ENCODE measurements around the gene RAB40B.
A peak's percentile ranks its signal among the peaks of the same experiment; 100 is the strongest.

The RAB40B gene

DNA sequence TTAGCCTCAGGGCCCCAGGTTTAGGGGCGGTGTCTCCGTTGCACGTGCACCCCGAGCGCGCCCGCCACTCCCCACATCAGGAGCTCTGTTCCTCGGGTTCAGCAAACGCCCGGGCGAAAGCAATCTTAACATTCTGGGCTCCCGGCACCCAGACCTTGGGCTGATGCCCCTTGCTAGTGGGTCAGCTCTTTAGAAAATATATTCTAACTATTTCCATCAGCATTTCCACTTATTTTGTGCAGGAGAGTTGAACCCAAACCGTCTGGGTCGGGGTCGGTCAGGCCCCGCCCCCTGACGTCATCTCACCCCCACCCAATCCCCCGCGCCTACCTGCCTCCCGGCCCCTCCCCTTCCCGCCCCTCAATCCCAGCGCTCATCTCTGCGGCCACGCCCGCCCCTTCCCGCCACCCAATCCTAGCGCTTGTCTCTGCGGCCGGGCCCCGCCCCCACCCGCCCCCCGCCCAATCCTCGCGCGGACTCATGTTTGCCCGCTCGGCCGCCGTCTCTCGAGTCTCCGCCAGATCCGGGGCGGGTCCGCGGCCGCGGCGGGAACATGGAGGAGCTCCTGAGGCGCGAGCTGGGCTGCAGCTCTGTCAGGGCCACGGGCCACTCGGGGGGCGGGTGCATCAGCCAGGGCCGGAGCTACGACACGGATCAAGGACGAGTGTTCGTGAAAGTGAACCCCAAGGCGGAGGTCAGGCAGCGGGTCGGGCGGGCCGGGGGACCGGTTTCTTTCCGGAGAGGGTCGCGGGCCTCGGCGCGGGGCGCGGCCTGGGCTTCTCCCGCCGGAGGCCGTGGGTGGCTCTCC, 17.9 kb upstream of the RAB40B start, which contains the start of gene FN3KRP:
FN3KRP (plus strand) TSS at position 504 of the 808 bp plus-strand sequence; CDS start at position 554, 50 bp downstream.
- H4K20me1 ChIP-seq (ENCODE audit: insufficient read depth, low read length), result peaks cover 15% of the 10 kb centered on the region
- H3K4me1 ChIP-seq (ENCODE audit: insufficient read depth, low read length), result peaks cover 27% of the 10 kb centered on the region
- peak within 1 kb of the TSS; percentile 89 to 100 for H3K4me3 ChIP-seq (ENCODE audit: low read depth in 1 of 2, low read length in 2 of 2)
- no peaks in the 10 kb centered on the region for H3K9me3 ChIP-seq (ENCODE audit: insufficient read depth, low read length, severe bottlenecking)
- H3K27ac ChIP-seq (ENCODE audit: low read length), result peak within 1 kb of the TSS; percentile 80
- H3K27me3 ChIP-seq (ENCODE audit: insufficient read depth, low read length, poor library complexity), result no peaks in the 10 kb centered on the region
- ATAC-seq (ENCODE audit: insufficient read depth, low read depth) (peak; percentile 90), DNase-seq (peak; percentile 96)
- peak within 1 kb of the TSS; percentile 94 for H2AFZ ChIP-seq (ENCODE audit: low read depth, low read length)
- peak within 1 kb of the TSS; percentile 76 for H3K9ac ChIP-seq (ENCODE audit: low read depth, low read length)
- peaks cover 18% of the 10 kb centered on the region for H3K79me2 ChIP-seq (ENCODE audit: insufficient read depth, low read length)
- H3K4me2 ChIP-seq (ENCODE audit: insufficient read depth, low read length), result peak within 1 kb of the TSS; percentile 96
- H3K36me3 ChIP-seq (ENCODE audit: insufficient read depth, low read length), result peaks cover 33% of the 10 kb centered on the region
- TF ChIP-seq, protein P1, sequence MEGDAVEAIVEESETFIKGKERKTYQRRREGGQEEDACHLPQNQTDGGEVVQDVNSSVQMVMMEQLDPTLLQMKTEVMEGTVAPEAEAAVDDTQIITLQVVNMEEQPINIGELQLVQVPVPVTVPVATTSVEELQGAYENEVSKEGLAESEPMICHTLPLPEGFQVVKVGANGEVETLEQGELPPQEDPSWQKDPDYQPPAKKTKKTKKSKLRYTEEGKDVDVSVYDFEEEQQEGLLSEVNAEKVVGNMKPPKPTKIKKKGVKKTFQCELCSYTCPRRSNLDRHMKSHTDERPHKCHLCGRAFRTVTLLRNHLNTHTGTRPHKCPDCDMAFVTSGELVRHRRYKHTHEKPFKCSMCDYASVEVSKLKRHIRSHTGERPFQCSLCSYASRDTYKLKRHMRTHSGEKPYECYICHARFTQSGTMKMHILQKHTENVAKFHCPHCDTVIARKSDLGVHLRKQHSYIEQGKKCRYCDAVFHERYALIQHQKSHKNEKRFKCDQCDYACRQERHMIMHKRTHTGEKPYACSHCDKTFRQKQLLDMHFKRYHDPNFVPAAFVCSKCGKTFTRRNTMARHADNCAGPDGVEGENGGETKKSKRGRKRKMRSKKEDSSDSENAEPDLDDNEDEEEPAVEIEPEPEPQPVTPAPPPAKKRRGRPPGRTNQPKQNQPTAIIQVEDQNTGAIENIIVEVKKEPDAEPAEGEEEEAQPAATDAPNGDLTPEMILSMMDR (IDR thresholded peaks at IDR 0.05; ENCODE audit: borderline replicate concordance, extremely low read depth, low read length, poor library complexity, severe bottlenecking), result no peak
- TF ChIP-seq EZH2 (IDR thresholded peaks at IDR 0.05; ENCODE audit: borderline replicate concordance, low read depth, low read length, severe bottlenecking), result no peak

GRCh38 chr17:82713071-82713723, 14.7 kb upstream of the RAB40B start:
- Histone ChIP-seq H3K9me3 (ENCODE audit: insufficient read depth, low read length, severe bottlenecking) (no peaks in the 10 kb centered on the region), H3K36me3 (ENCODE audit: insufficient read depth, low read length) (peaks cover 6% of the 10 kb centered on the region), H3K4me2 (ENCODE audit: insufficient read depth, low read length) (no peak overlapping the region), H3K27ac (ENCODE audit: low read length) (no peak overlapping the region), H3K9ac (ENCODE audit: low read depth, low read length) (no peak overlapping the region), H4K20me1 (ENCODE audit: insufficient read depth, low read length) (peaks cover 11% of the 10 kb centered on the region), H3K27me3 (ENCODE audit: insufficient read depth, low read length, poor library complexity) (no peaks in the 10 kb centered on the region), H3K4me3 (ENCODE audit: low read depth in 1 of 2, low read length in 2 of 2) (no peak overlapping the region), H3K79me2 (ENCODE audit: insufficient read depth, low read length) (peaks cover 14% of the 10 kb centered on the region), H3K4me1 (ENCODE audit: insufficient read depth, low read length) (peaks cover 20% of the 10 kb centered on the region), H2AFZ (ENCODE audit: low read depth, low read length) (no peak overlapping the region)
- TF ChIP-seq EZH2 (IDR thresholded peaks at IDR 0.05; ENCODE audit: borderline replicate concordance, low read depth, low read length, severe bottlenecking), result no peak
- TF ChIP-seq, protein P1 (IDR thresholded peaks at IDR 0.05; ENCODE audit: borderline replicate concordance, extremely low read depth, low read length, poor library complexity, severe bottlenecking), result no peak
- ATAC-seq (ENCODE audit: insufficient read depth, low read depth), result no peak
- DNase-seq, result no peak

GRCh38 chr17:82710499-82711232, 12.2 kb upstream of the RAB40B start:
- H3K4me2 ChIP-seq (ENCODE audit: insufficient read depth, low read length), result no peak overlapping the region
- H4K20me1 ChIP-seq (ENCODE audit: insufficient read depth, low read length), result no peaks in the 10 kb centered on the region
- no peak overlapping the region for H2AFZ ChIP-seq (ENCODE audit: low read depth, low read length)
- H3K4me3 ChIP-seq (ENCODE audit: low read depth in 1 of 2, low read length in 2 of 2), result no peak overlapping the region
- H3K27me3 ChIP-seq (ENCODE audit: insufficient read depth, low read length, poor library complexity), result no peaks in the 10 kb centered on the region
- no peaks in the 10 kb centered on the region for H3K36me3 ChIP-seq (ENCODE audit: insufficient read depth, low read length)
- DNase-seq, result no peak
- H3K27ac ChIP-seq (ENCODE audit: low read length), result no peak overlapping the region
- ATAC-seq (ENCODE audit: insufficient read depth, low read depth), result no peak
- no peak overlapping the region for H3K9ac ChIP-seq (ENCODE audit: low read depth, low read length)
- no peaks in the 10 kb centered on the region for H3K9me3 ChIP-seq (ENCODE audit: insufficient read depth, low read length, severe bottlenecking)
- H3K4me1 ChIP-seq (ENCODE audit: insufficient read depth, low read length), result peaks cover 2% of the 10 kb centered on the region
- TF ChIP-seq, protein P1 (IDR thresholded peaks at IDR 0.05; ENCODE audit: borderline replicate concordance, extremely low read depth, low read length, poor library complexity, severe bottlenecking), result no peak
- no peak for TF ChIP-seq EZH2 (IDR thresholded peaks at IDR 0.05; ENCODE audit: borderline replicate concordance, low read depth, low read length, severe bottlenecking)
- no peaks in the 10 kb centered on the region for H3K79me2 ChIP-seq (ENCODE audit: insufficient read depth, low read length)
